Fibroblast of skin of abdomen (primary cell): ENCODE data around the gene SHQ1. TPM values are rescaled to one million over a fixed set of nuclear protein-coding genes. Genes with fewer than 3 reads are reported as not detected.

Experiments used
- DNase-seq: peaks from one replicate; pipeline ENCODE4 v3.0.0-alpha.2; 2013
- polyA plus RNA-seq, 2 experiments: library from polyadenylated mRNA; unstranded; fragments of 120-200 nt; gene quantifications; one replicate each; pipeline ENCODE4 v1.2.1, GENCODE V29; 2013; ENCODE audit not compliant: insufficient read length in 2 of 2

SHQ1 gene
- polyA plus RNA-seq (2013, experiment 1 of 2; ENCODE audit: insufficient read length), result 16.0 TPM
- 16.5 TPM for polyA plus RNA-seq (2013, experiment 2 of 2; ENCODE audit: insufficient read length)

GRCh38 chr3:72847751-72848702, at the start of gene SHQ1:
Gene SHQ1 (minus strand): TSS chr3:72848445. CDS start chr3:72848340, 105 bp downstream.
- DNase-seq, result peak; percentile 95

GRCh38 chr3:72897758-72898007, 49.4 kb upstream of the SHQ1 start:
- DNase-seq, result no peak

- DNase-seq, result peak; percentile 73
These were observed 48.9 kb upstream of the SHQ1 start for GRCh38 chr3:72896996-72897757.

GRCh38 chr3:72894976-72895552, 46.8 kb upstream of the SHQ1 start:
- no peak for DNase-seq

GRCh38 chr3:72892870-72893269, 44.6 kb upstream of the SHQ1 start:
- no peak for DNase-seq

- DNase-seq, result peak; percentile 93
These were observed 44.0 kb upstream of the SHQ1 start for GRCh38 chr3:72892081-72892775.

GRCh38 chr3:72891053-72891855, 43.0 kb upstream of the SHQ1 start:
- peak; percentile 100 for DNase-seq

GRCh38 chr3:72890166-72890925, 42.1 kb upstream of the SHQ1 start:
- no peak for DNase-seq

- DNase-seq, result no peak
These were observed 41.3 kb upstream of the SHQ1 start for GRCh38 chr3:72889310-72890165.

GRCh38 chr3:72888546-72889309, 40.5 kb upstream of the SHQ1 start:
- DNase-seq, result no peak

- DNase-seq, result peak; percentile 80
These were observed 39.7 kb upstream of the SHQ1 start, which contains the start of gene GXYLT2 for GRCh38 chr3:72887705-72888545. Gene GXYLT2 (plus strand): TSS chr3:72888046. CDS start chr3:72888234, 188 bp downstream.

GRCh38 chr3:72887343-72887704, 39.1 kb upstream of the SHQ1 start:
- DNase-seq, result no peak

- DNase-seq, result peak; percentile 95
These were observed 23.9 kb upstream of the SHQ1 start for GRCh38 chr3:72872183-72872582.

GRCh38 chr3:72862314-72863090, 14.3 kb upstream of the SHQ1 start:
- no peak for DNase-seq

- DNase-seq, result no peak
These were observed 12.6 kb upstream of the SHQ1 start for GRCh38 chr3:72860846-72861245.

GRCh38 chr3:72860053-72860452, 11.8 kb upstream of the SHQ1 start:
- DNase-seq, result no peak

- DNase-seq, result no peak
These were observed 6.8 kb upstream of the SHQ1 start for GRCh38 chr3:72855001-72855400.
